GM23338 (cell line): Measurements from ENCODE around the gene SUMF1. TPM values are rescaled to one million over a fixed set of nuclear protein-coding genes. Genes with fewer than 3 reads are reported as not detected.

Experiments used
- ATAC-seq: fragments of 200-7000 bp; cut with Tn5 transposase; 3 replicates; pipeline ENCODE4 v1.9.1; 2020
- DNase-seq: peaks from one replicate; pipeline ENCODE4 v3.0.0-alpha.2; 2015; ENCODE audit warnings: low spot score
- H2AFZ ChIP-seq: fragments of 200-600 bp; sonication (generic); 2 replicates; pipeline ENCODE4 v1.8.0; 2016; ENCODE audit warnings: antibody characterized with exemption, mild to moderate bottlenecking, moderate library complexity
- H3F3A ChIP-seq: fragments of 200-600 bp; sonication (generic); replicated peaks from 2 replicates; pipeline ENCODE4 v1.8.0; 2017; ENCODE audit warnings: antibody characterized with exemption, mixed run types, low read depth
- H3K27ac ChIP-seq: fragments of 200-600 bp; sonication (generic); 2 replicates; pipeline ENCODE4 v1.6.1; 2016; ENCODE audit warnings: low read depth
- H3K27me3 ChIP-seq: fragments of 200-600 bp; sonication (generic); 2 replicates; pipeline ENCODE4 v1.8.0; 2016; ENCODE audit warnings: mild to moderate bottlenecking, mixed run types, moderate library complexity; ENCODE audit not compliant: insufficient read depth
- H3K36me3 ChIP-seq: fragments of 200-600 bp; sonication (generic); 2 replicates; pipeline ENCODE4 v1.8.0; 2016; ENCODE audit warnings: mild to moderate bottlenecking; ENCODE audit not compliant: insufficient read depth
- H3K4me1 ChIP-seq: fragments of 200-600 bp; sonication (generic); 2 replicates; pipeline ENCODE4 v1.8.0; 2016; ENCODE audit warnings: mild to moderate bottlenecking, moderate library complexity; ENCODE audit not compliant: insufficient read depth
- H3K4me2 ChIP-seq: fragments of 200-600 bp; sonication (generic); 2 replicates; pipeline ENCODE4 v1.7.1; 2017; ENCODE audit warnings: mixed run types
- H3K4me3 ChIP-seq: fragments of 200-600 bp; sonication (generic); 2 replicates; pipeline ENCODE4 v1.6.1; 2016; ENCODE audit warnings: mixed run types
- H3K79me2 ChIP-seq: fragments of 200-600 bp; sonication (generic); replicated peaks from 2 replicates; pipeline ENCODE4 v1.8.0; 2017; ENCODE audit warnings: mild to moderate bottlenecking; ENCODE audit not compliant: insufficient read depth
- H3K9me2 ChIP-seq: fragments of 200-600 bp; sonication (generic); 2 replicates; pipeline ENCODE4 v1.8.0; 2017; ENCODE audit not compliant: insufficient read depth
- H4K20me1 ChIP-seq: fragments of 200-600 bp; sonication (generic); replicated peaks from 2 replicates; pipeline ENCODE4 v1.8.0; 2017; ENCODE audit warnings: mild to moderate bottlenecking; ENCODE audit not compliant: insufficient read depth
- H3K27ac Mint-ChIP-seq: 2 replicates; pipeline ENCODE4 v1.8.0; 2020; ENCODE audit warnings: inconsistent platforms, mild to moderate bottlenecking, moderate library complexity, mixed read lengths
- H3K27me3 Mint-ChIP-seq: 3 replicates; pipeline ENCODE4 v1.8.0; 2022; ENCODE audit warnings: low read depth, mild to moderate bottlenecking, moderate library complexity, mixed read lengths, inconsistent platforms; ENCODE audit not compliant: insufficient read depth, poor library complexity
- H3K36me3 Mint-ChIP-seq: 3 replicates; pipeline ENCODE4 v1.8.0; 2021; ENCODE audit warnings: low read depth, mild to moderate bottlenecking, inconsistent platforms, moderate library complexity, mixed read lengths
- H3K4me1 Mint-ChIP-seq: 3 replicates; pipeline ENCODE4 v1.8.0; 2020; ENCODE audit warnings: mild to moderate bottlenecking, inconsistent platforms, mixed read lengths
- H3K4me3 Mint-ChIP-seq: 3 replicates; pipeline ENCODE4 v1.8.0; 2021; ENCODE audit warnings: moderate library complexity, mild to moderate bottlenecking, inconsistent platforms, mixed read lengths
- H3K9me3 Mint-ChIP-seq: 3 replicates; pipeline ENCODE4 v1.8.0; 2020; ENCODE audit warnings: moderate library complexity, mild to moderate bottlenecking, inconsistent platforms, mixed read lengths
- EZH2 ChIP-seq: fragments of 200-600 bp; sonication (generic); IDR thresholded peaks from one replicate; pipeline ENCODE4 v1.8.0; 2017; ENCODE audit warnings: antibody characterized with exemption, mild to moderate bottlenecking, low read depth; ENCODE audit not compliant: unreplicated experiment
- JUNB ChIP-seq: IDR thresholded peaks from one replicate; pipeline ENCODE4 v1.6.1; 2016; ENCODE audit warnings: antibody characterized with exemption; ENCODE audit not compliant: unreplicated experiment
- POLR2AphosphoS5 ChIP-seq: IDR thresholded peaks from 2 replicates; pipeline ENCODE4 v1.6.1; 2016; ENCODE audit warnings: antibody characterized with exemption, low read depth
- REST ChIP-seq: IDR thresholded peaks from one replicate; pipeline ENCODE4 v1.6.1; 2018; ENCODE audit warnings: antibody characterized with exemption; ENCODE audit not compliant: unreplicated experiment
- ZNF114 ChIP-seq: fragments of 250-450 bp; sonication (Bioruptor Pico); IDR thresholded peaks from 2 replicates; pipeline ENCODE4 v1.5.0; 2020; ENCODE audit warnings: mild to moderate bottlenecking, moderate library complexity
- ZNF331 ChIP-seq: fragments of 250-450 bp; sonication (Bioruptor Pico); IDR thresholded peaks from 2 replicates; pipeline ENCODE4 v1.5.0; 2020; ENCODE audit warnings: low read depth, mild to moderate bottlenecking, moderate library complexity
- ZNF462 ChIP-seq: fragments of 250-450 bp; sonication (Bioruptor Pico); IDR thresholded peaks from 2 replicates; pipeline ENCODE4 v1.5.0; 2020; ENCODE audit warnings: mild to moderate bottlenecking, moderate library complexity
- polyA plus RNA-seq: library from polyadenylated mRNA; unstranded; fragments of >200 nt; fragmentation: Nextera tagmentation; extraction: Ambion mirVana; gene quantifications from 2 replicates; pipeline ENCODE4 v1.2.1, GENCODE V29; 2016
- total RNA-seq: library from RNA; depleted of rRNA; stranded (reverse); fragments of >200 nt; shearing (Covaris generic); gene quantifications from 2 replicates; pipeline ENCODE4 v1.2.3, GENCODE V29; 2014

The SUMF1 gene
- total and polyA plus RNA-seq, 2 experiments from 2014 or later: 6.9 to 20.3 TPM

DNA sequence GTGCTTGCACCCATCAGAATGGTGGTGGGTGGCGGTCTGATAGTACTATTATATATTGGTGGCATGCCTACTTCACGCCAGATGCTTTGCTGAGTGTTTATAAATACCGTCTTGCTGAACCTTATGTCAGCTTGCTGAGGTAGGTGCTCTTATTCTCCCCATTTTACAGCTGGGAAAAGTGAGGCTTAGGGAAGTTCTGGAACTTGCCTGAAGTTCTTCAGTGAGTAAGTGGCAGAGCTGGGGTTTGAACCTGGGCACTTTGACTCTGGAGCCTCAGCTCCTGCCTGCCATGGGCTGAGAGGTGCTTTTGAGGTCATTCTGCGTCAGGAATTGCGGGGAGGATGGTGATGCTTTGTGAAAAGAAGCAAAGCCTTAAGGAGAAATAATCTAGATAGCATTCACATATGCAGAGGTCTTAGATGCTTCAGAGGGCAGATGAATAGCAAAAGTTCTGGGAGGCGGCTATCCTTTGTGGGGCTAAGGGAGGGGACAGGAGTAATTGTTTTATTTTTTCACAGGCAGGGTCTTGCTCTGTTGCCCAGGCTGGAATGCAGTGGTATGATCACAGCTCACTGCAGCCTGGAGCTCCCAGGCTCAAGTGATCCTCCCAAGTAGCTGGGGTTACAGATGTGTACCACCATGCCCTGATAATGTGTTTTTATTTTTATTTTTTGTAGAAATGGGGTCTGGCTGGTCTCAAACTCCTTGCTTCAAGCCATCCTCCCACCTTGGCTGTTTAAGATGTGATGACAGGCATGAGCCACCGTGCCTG is 44.6 kb upstream of the SUMF1 start:
- no peaks in the 10 kb centered on the region for H3K36me3 ChIP-seq
- TF ChIP-seq JUNB: no peak
- TF ChIP-seq ZNF462: no peak
- no peak for TF ChIP-seq POLR2AphosphoS5
- Mint-ChIP-seq H3K9me3 (no peaks in the 10 kb centered on the region), H3K27me3 (no peaks in the 10 kb centered on the region), H3K4me1 (peaks cover 40% of the 10 kb centered on the region), H3K27ac (no peak overlapping the region), H3K36me3 (no peaks in the 10 kb centered on the region), H3K4me3 (no peak overlapping the region)
- ATAC-seq (no peak), DNase-seq (no peak)
- H3K27ac ChIP-seq: no peak overlapping the region
- no peak overlapping the region for H2AFZ ChIP-seq
- H3K4me1 ChIP-seq: peaks cover 32% of the 10 kb centered on the region
- H4K20me1 ChIP-seq: peaks cover 4% of the 10 kb centered on the region; the same call in 1 of the 2 replicates
- H3K79me2 ChIP-seq: no peaks in the 10 kb centered on the region
- no peaks in the 10 kb centered on the region for H3K9me2 ChIP-seq
- H3F3A ChIP-seq: no peaks in the 10 kb centered on the region
- H3K27me3 ChIP-seq: no peaks in the 10 kb centered on the region
- no peak overlapping the region for H3K4me2 ChIP-seq
- H3K4me3 ChIP-seq: no peak overlapping the region

DNA sequence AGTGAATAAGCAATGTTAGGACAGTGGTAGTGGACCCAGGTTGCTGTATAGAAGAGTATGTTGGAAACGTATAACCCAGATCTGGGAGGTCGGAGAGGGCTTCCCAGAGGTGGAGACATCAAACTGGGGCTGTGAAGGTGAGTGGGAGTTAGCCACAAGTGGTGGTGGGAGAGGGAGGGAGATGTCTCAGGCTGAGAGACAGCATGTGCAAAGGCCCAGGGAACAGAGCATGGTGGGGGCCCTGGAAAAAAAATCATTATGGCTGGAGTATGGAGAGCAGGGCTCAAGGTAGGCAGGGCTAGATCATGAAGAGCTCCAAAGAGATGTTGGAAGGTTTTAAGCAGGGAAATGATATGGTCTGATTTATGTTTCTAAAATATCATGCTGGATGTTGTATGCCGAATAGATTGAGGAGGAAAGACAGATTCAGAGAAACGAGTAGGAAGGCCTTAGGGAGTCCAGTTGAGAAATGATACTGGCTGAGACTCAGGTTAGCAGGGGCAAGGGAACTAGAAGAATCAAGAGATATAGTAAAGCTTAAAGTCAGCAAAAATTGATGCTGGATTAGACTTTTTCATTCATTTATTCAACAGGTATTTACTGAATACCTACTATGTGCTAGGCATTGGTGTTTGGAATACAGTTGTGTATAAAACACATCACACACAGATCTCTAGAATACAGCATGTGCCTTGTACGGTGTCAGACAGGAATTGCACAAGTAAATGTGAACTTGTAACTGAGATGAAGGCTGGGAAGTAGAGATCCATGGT is 43.1 kb upstream of the SUMF1 start:
- no peaks in the 10 kb centered on the region for H3K36me3 Mint-ChIP-seq
- Histone ChIP-seq H3F3A (no peaks in the 10 kb centered on the region), H3K9me2 (no peaks in the 10 kb centered on the region), H3K27me3 (no peaks in the 10 kb centered on the region), H3K79me2 (no peaks in the 10 kb centered on the region), H4K20me1 (peaks cover 4% of the 10 kb centered on the region; the same call in 1 of the 2 replicates), H3K27ac (no peak overlapping the region), H3K36me3 (no peaks in the 10 kb centered on the region), H2AFZ (no peak overlapping the region), H3K4me3 (no peak overlapping the region), H3K4me1 (peaks cover 19% of the 10 kb centered on the region), H3K4me2 (no peak overlapping the region)
- no peaks in the 10 kb centered on the region for H3K27me3 Mint-ChIP-seq
- no peak for TF ChIP-seq POLR2AphosphoS5
- TF ChIP-seq ZNF114 (CRISPR knock-in tag): no peak
- no peak for TF ChIP-seq REST
- no peak for TF ChIP-seq EZH2
- TF ChIP-seq ZNF331 (CRISPR knock-in tag): no peak
- ATAC-seq: no peak
- DNase-seq: no peak
- H3K4me1 Mint-ChIP-seq: peaks cover 29% of the 10 kb centered on the region
- no peak overlapping the region for H3K4me3 Mint-ChIP-seq
- H3K9me3 Mint-ChIP-seq: no peaks in the 10 kb centered on the region
- no peak overlapping the region for H3K27ac Mint-ChIP-seq
